ENCODE results near the gene TRIM52.
A peak's percentile ranks its signal among the peaks of the same experiment; 100 is the strongest.

The TRIM52 gene

DNA sequence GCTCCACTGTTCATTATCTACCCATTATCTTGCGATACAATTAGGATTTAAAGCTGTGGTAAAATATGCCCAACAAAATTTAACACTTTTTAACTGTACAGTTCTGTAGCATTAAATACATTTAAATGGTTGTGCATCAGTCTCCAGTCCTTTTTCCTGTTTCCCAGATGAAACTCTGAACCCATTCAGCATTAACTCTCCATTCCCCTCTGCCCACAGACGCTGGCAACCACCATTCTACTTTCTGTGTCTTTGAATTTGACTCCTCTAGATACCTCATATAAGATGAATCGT, 53.0 kb downstream of the TRIM52 start:
- no peak overlapping the region for H3K4me3 ChIP-seq (ENCODE audit: low read depth, low read length)
- TF ChIP-seq, protein P1, sequence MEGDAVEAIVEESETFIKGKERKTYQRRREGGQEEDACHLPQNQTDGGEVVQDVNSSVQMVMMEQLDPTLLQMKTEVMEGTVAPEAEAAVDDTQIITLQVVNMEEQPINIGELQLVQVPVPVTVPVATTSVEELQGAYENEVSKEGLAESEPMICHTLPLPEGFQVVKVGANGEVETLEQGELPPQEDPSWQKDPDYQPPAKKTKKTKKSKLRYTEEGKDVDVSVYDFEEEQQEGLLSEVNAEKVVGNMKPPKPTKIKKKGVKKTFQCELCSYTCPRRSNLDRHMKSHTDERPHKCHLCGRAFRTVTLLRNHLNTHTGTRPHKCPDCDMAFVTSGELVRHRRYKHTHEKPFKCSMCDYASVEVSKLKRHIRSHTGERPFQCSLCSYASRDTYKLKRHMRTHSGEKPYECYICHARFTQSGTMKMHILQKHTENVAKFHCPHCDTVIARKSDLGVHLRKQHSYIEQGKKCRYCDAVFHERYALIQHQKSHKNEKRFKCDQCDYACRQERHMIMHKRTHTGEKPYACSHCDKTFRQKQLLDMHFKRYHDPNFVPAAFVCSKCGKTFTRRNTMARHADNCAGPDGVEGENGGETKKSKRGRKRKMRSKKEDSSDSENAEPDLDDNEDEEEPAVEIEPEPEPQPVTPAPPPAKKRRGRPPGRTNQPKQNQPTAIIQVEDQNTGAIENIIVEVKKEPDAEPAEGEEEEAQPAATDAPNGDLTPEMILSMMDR (IDR thresholded peaks at IDR 0.05; ENCODE audit: low read depth, low read length, missing control alignments), result no peak
- DNase-seq (ENCODE audit: low read depth), result no peak

DNA sequence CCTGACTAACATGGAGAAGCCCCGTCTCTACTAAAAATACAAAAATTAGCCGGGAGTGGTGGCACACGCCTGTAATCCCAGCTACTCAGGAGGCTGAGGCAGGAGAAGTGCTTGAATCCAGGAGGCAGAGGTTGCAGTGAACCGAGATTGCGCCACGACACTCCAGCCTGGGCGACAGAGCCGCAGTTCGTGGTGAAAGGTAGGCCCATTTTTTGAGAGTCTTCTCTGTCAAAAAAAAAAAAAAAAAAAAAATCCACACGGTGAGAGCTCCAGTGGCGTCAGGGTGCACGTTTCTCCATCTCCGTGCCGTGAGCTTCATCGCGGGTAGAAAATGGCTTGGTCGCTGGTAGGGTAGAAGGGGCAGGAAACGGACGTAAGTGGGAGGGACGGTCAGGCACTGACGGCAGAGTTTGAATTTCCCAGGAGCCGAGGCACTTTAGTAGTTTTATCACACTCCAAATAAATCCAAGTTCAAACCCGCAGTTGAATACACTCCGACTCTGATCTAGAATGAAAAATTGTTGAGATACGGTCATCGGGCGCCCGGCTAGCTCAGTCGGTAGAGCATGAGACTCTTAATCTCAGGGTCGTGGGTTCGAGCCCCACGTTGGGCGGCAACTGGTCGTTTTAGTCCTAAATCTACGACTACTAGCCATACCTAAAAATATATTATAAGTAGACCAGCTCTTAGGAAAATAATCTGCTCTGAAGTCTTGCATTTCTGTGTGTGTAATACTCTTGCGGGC, 53.6 kb downstream of the TRIM52 start:
- TF ChIP-seq, protein P1 (IDR thresholded peaks at IDR 0.05; ENCODE audit: low read depth, low read length, missing control alignments), result no peak
- no peak for DNase-seq (ENCODE audit: low read depth)
- peak overlapping the region; percentile 60 for H3K4me3 ChIP-seq (ENCODE audit: low read depth, low read length)

DNA sequence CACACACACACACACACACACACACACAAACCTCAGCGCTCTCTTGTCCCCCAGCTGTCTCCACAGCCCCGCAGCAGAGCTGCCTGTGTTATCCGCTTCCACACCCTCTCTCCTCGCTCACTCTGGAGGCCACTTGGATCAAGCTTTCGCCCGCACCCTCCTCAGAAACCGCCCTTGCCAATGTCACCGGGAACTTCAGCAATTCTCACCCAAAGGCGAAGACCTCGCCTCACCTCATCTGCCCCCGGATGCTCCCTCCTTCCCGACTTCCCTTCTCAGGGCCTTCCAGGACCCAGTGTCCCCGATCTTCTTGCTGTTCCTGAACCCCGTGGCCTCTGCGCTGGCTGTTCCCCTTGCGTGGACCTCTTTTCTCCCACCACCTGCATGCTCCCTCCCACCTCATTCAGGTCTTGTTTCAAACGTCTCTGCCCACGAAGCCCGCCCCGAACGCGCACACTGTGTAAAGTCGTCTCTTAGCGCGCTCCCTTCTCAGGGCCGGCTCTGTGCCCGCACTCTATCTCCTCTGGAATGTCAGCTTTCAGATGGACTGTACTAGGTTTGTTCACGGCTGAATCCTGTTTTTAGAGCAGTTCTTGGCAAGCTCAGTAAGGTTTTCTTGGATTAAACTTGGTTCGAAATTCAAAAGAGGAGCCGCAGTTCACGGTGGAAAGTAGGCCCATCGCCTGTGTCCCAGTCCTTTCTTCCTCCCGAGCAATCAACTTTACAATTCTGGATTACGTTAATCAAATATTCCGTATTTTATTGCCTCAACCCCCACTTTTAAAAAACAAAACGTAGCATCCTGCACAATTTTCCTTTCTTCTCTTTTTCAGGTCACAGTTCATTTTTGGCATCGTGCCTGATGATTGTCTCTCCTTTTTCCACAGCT, 54.9 kb downstream of the TRIM52 start:
- DNase-seq (ENCODE audit: low read depth), result no peak
- TF ChIP-seq, protein P1 (IDR thresholded peaks at IDR 0.05; ENCODE audit: low read depth, low read length, missing control alignments), result no peak
- peak overlapping the region; percentile 60 for H3K4me3 ChIP-seq (ENCODE audit: low read depth, low read length)
